Kidney (tissue), 14 donors: Measurements from ENCODE around the gene TMEM131L. TPM values are rescaled to one million over a fixed set of nuclear protein-coding genes. Genes with fewer than 3 reads are reported as not detected.

Experiments used
- DNase-seq, 5 donors: peaks; one replicate each; pipeline ENCODE4 v3.0.0-alpha.2; 2013 to 2020
- FAIRE-seq: peaks from 2 replicates; lab custom pipeline; 2012; peaks lifted over from hg19 to GRCh38; lab: Jason Lieb, UNC
- H3K27ac ChIP-seq, 2 donors: one replicate each; pipeline ENCODE4 v1.7.0; 2013; ENCODE audit warnings: low read depth in 2 of 2, low read length in 2 of 2, inconsistent platforms in 1 of 2
- H3K27me3 ChIP-seq: one replicate; pipeline ENCODE4 v1.7.1; 2013; ENCODE audit warnings: low read length, inconsistent platforms; ENCODE audit not compliant: control insufficient read depth, insufficient read depth
- H3K36me3 ChIP-seq, 3 donors: one replicate each; pipeline versions ENCODE4 v1.7.0 to v1.7.1; 2013; ENCODE audit warnings: low read length in 3 of 3, control low read depth in 1 of 3, inconsistent platforms in 1 of 3; ENCODE audit not compliant: insufficient read depth in 3 of 3, control insufficient read depth in 2 of 3
- H3K4me1 ChIP-seq, 3 donors: one replicate each; pipeline versions ENCODE4 v1.7.0 to v1.7.1; 2013; ENCODE audit warnings: low read length in 3 of 3, inconsistent platforms in 1 of 3, low read depth in 1 of 3; ENCODE audit not compliant: control insufficient read depth in 2 of 3, insufficient read depth in 2 of 3
- H3K4me3 ChIP-seq, 3 donors: one replicate each; pipeline versions ENCODE4 v1.7.0 to v1.8.1; 2013; ENCODE audit warnings: low read length in 3 of 3, control low read depth in 1 of 3, inconsistent platforms in 1 of 3
- H3K9ac ChIP-seq, 3 donors: one replicate each; pipeline versions ENCODE4 v1.7.0 to v1.7.1; 2013; ENCODE audit warnings: low read length in 3 of 3, control low read depth in 1 of 3, inconsistent platforms in 1 of 3
- H3K9me3 ChIP-seq, 3 donors: one replicate each; pipeline versions ENCODE4 v1.7.0 to v1.7.1; 2013; ENCODE audit warnings: low read length in 3 of 3, control low read depth in 1 of 3, inconsistent platforms in 1 of 3; ENCODE audit not compliant: control insufficient read depth in 2 of 3, insufficient read depth in 1 of 3
- intact Hi-C: fragments of 100-400 bp; cut with DNase I; formaldehyde crosslinking; loops from one replicate; pipeline ENCODE4 v1.11.1; 2022
- polyA plus RNA-seq: library from polyadenylated mRNA; stranded (reverse); fragments of 350-450 nt; fragmentation: Illumina TruSeq; extraction: RNeasy Lipid Tissue Mini Kit (QIAGEN cat#74804); gene quantifications from one replicate; pipeline ENCODE4 v1.2.3, GENCODE V29; 2014; ENCODE audit warnings: low read depth, low replicate concordance; ENCODE audit not compliant: insufficient read depth
- total RNA-seq: library from RNA; stranded (reverse); fragmentation: NEBNext Ultra II Directional; extraction: Animal tissue kit (Norgen Biotek cat#: 25700); gene quantifications from one replicate; pipeline ENCODE4 v1.2.1, GENCODE V29; 2021
- TF ChIP-seq, protein P1 (sequence below): IDR thresholded peaks from 3 replicates; pipeline ENCODE4 v1.5.1; 2012; ENCODE audit warnings: mild to moderate bottlenecking, moderate library complexity, borderline replicate concordance; ENCODE audit not compliant: insufficient read depth; ENCODE audit errors: extremely low read depth
- donor health status: control.
- donor health status: control.
- donor health status: control.
- donor health status: control.
- donor health status: control.
- donor health status: DM: yes; HTN: yes; CAD: no.
- donor health status: Normal renal cell carcinoma (clear cell type).

TMEM131L gene
- total and polyA plus RNA-seq, 2 donors from 2014 or later = 3.0 to 17.0 TPM

GRCh38 chr4:153651116-153651515 lies 185.0 kb downstream of the TMEM131L start:
- TF ChIP-seq, protein P1, sequence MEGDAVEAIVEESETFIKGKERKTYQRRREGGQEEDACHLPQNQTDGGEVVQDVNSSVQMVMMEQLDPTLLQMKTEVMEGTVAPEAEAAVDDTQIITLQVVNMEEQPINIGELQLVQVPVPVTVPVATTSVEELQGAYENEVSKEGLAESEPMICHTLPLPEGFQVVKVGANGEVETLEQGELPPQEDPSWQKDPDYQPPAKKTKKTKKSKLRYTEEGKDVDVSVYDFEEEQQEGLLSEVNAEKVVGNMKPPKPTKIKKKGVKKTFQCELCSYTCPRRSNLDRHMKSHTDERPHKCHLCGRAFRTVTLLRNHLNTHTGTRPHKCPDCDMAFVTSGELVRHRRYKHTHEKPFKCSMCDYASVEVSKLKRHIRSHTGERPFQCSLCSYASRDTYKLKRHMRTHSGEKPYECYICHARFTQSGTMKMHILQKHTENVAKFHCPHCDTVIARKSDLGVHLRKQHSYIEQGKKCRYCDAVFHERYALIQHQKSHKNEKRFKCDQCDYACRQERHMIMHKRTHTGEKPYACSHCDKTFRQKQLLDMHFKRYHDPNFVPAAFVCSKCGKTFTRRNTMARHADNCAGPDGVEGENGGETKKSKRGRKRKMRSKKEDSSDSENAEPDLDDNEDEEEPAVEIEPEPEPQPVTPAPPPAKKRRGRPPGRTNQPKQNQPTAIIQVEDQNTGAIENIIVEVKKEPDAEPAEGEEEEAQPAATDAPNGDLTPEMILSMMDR = no peak
- H3K27ac ChIP-seq = peak overlapping the region in 1 of 2 donors; percentile 23
- intact Hi-C loops = no loop called here

GRCh38 chr4:153651587-153651986 lies 185.4 kb downstream of the TMEM131L start:
- DNase-seq (no peak), FAIRE-seq (no peak)
- Histone ChIP-seq H3K27me3 (no peaks in the 10 kb centered on the region), H3K9me3 (no peaks in the 10 kb centered on the region), H3K36me3 (no peaks in the 10 kb centered on the region), H3K9ac (no peak overlapping the region), H3K4me3 (no peak overlapping the region), H3K27ac (peak overlapping the region in 1 of 2 donors; percentile 59), H3K4me1 (no peaks in the 10 kb centered on the region)
- TF ChIP-seq, protein P1 = no peak
- intact Hi-C loops = no loop called here

More at GRCh38 chr4:153651116-153651515, 185.0 kb downstream of the TMEM131L start:
- Histone ChIP-seq H3K9me3 (no peaks in the 10 kb centered on the region), H3K4me1 (no peaks in the 10 kb centered on the region), H3K36me3 (no peaks in the 10 kb centered on the region), H3K9ac (no peak overlapping the region), H3K27me3 (no peaks in the 10 kb centered on the region), H3K4me3 (no peak overlapping the region)
- DNase-seq = no peak
- no peak for FAIRE-seq

- TF ChIP-seq, protein P1 = no peak
- Histone ChIP-seq H3K4me3 (no peak overlapping the region), H3K4me1 (no peaks in the 10 kb centered on the region), H3K27ac (peak overlapping the region in 1 of 2 donors; percentile 59), H3K36me3 (no peaks in the 10 kb centered on the region), H3K9me3 (no peaks in the 10 kb centered on the region), H3K9ac (no peak overlapping the region), H3K27me3 (no peaks in the 10 kb centered on the region)
- DNase-seq = no peak
- FAIRE-seq = no peak
- intact Hi-C loops = no loop called here
Observed at GRCh38 chr4:153652051-153652784, 186.1 kb downstream of the TMEM131L start.
